Neuronal stem cell (in vitro differentiated cells): ENCODE results near the gene UBE2Q1.

Source experiments
- DNase-seq: peaks from one replicate; pipeline ENCODE4 v3.0.0-alpha.2; 2013; ENCODE audit warnings: low spot score
- H2AFZ ChIP-seq: one replicate; pipeline ENCODE4 v1.6.1; 2013; ENCODE audit warnings: mild to moderate bottlenecking, low read length, inconsistent platforms
- H2AK5ac ChIP-seq: 2 replicates; pipeline ENCODE4 v1.6.1; 2013; ENCODE audit warnings: low read depth, mild to moderate bottlenecking, inconsistent platforms, low read length, moderate library complexity, mixed read lengths
- H2BK120ac ChIP-seq: 2 replicates; pipeline ENCODE4 v1.6.1; 2013; ENCODE audit warnings: low read depth, mild to moderate bottlenecking, inconsistent platforms, low read length, moderate library complexity, mixed read lengths
- H2BK12ac ChIP-seq: one replicate; pipeline ENCODE4 v1.6.1; 2013; ENCODE audit warnings: low read length, inconsistent platforms
- H2BK15ac ChIP-seq: 2 replicates; pipeline ENCODE4 v1.6.1; 2013; ENCODE audit warnings: mild to moderate bottlenecking, low read length, inconsistent platforms, mixed read lengths
- H2BK5ac ChIP-seq: one replicate; pipeline ENCODE4 v1.6.1; 2013; ENCODE audit warnings: inconsistent platforms, mild to moderate bottlenecking, low read length, moderate library complexity
- H3K14ac ChIP-seq: one replicate; pipeline ENCODE4 v1.6.1; 2013; ENCODE audit warnings: low read length, inconsistent platforms
- H3K18ac ChIP-seq: 2 replicates; pipeline ENCODE4 v1.6.1; 2013; ENCODE audit warnings: low read length, inconsistent platforms
- H3K23ac ChIP-seq: 2 replicates; pipeline ENCODE4 v1.6.1; 2013; ENCODE audit warnings: low read depth, mild to moderate bottlenecking, mixed read lengths, low read length, inconsistent platforms; ENCODE audit not compliant: poor library complexity
- H3K27ac ChIP-seq: replicated peaks from 3 replicates; pipeline ENCODE4 v1.5.1; 2013; ENCODE audit warnings: low read length, inconsistent platforms
- H3K27me3 ChIP-seq, 3 experiments: 2 replicates each; pipeline ENCODE4 v1.6.1; 2013; ENCODE audit warnings: low read length in 3 of 3, mild to moderate bottlenecking in 2 of 3, inconsistent platforms in 1 of 3, low read depth in 1 of 3, mixed read lengths in 1 of 3, moderate library complexity in 1 of 3; ENCODE audit not compliant: control insufficient read depth in 3 of 3, insufficient read depth in 3 of 3
- H3K36me3 ChIP-seq, 2 donors: replicated peaks in 1 of 2; 2 replicates each; pipeline ENCODE4 v1.6.1; 2013; ENCODE audit warnings: low read length in 2 of 2; ENCODE audit not compliant: control insufficient read depth in 2 of 2, insufficient read depth in 2 of 2
- H3K4ac ChIP-seq: 2 replicates; pipeline ENCODE4 v1.6.1; 2013; ENCODE audit warnings: inconsistent platforms, mild to moderate bottlenecking, low read length, moderate library complexity
- H3K4me1 ChIP-seq, 2 donors: 1 replicate in 1 of 2; 2 replicates in 1 of 2; pipeline ENCODE4 v1.6.1; 2013; ENCODE audit warnings: low read length in 2 of 2, low read depth in 1 of 2; ENCODE audit not compliant: control insufficient read depth in 2 of 2, insufficient read depth in 1 of 2
- H3K4me2 ChIP-seq: one replicate; pipeline ENCODE4 v1.6.1; 2013; ENCODE audit warnings: mild to moderate bottlenecking, low read length, inconsistent platforms; ENCODE audit not compliant: insufficient read depth, poor library complexity, severe bottlenecking
- H3K4me3 ChIP-seq, 2 donors: 2 replicates each; pipeline ENCODE4 v1.5.1; 2013; ENCODE audit warnings: low read length in 2 of 2, mild to moderate bottlenecking in 2 of 2, inconsistent platforms in 1 of 2, moderate library complexity in 1 of 2
- H3K79me1 ChIP-seq: one replicate; pipeline ENCODE4 v1.6.1; 2013; ENCODE audit warnings: low read depth, mild to moderate bottlenecking, inconsistent platforms, low read length, moderate library complexity
- H3K9ac ChIP-seq: one replicate; pipeline ENCODE4 v1.6.1; 2013; ENCODE audit warnings: mild to moderate bottlenecking, low read depth, low read length, inconsistent platforms; ENCODE audit not compliant: poor library complexity
- H3K9me3 ChIP-seq, 2 donors: replicated peaks in 1 of 2; 2 replicates each; pipeline versions ENCODE3 to v1.6.1; 2013; ENCODE audit warnings: low read length in 2 of 2, mild to moderate bottlenecking in 2 of 2, inconsistent platforms in 1 of 2, low read depth in 1 of 2, mixed read lengths in 1 of 2, moderate library complexity in 1 of 2; ENCODE audit not compliant: control insufficient read depth in 2 of 2, insufficient read depth in 1 of 2
- H4K8ac ChIP-seq: one replicate; pipeline ENCODE4 v1.6.1; 2013; ENCODE audit warnings: low read depth, mild to moderate bottlenecking, inconsistent platforms, low read length, moderate library complexity
- H4K91ac ChIP-seq: one replicate; pipeline ENCODE4 v1.6.1; 2013; ENCODE audit warnings: low read length, low read depth, mild to moderate bottlenecking, inconsistent platforms; ENCODE audit not compliant: poor library complexity
- WGBS, 2 donors: extraction: QIAGEN DNeasy Blood & Tissue Kit; methylation state at CpG; one replicate each; pipeline ENCODE4 v1.1.7; 2013; ENCODE audit warnings: missing lambda C conversion rate in 2 of 2, mixed read lengths in 1 of 2; ENCODE audit not compliant: insufficient read length in 2 of 2, insufficient replicate concordance in 1 of 2; ENCODE audit errors: extremely low coverage in 2 of 2; 5-methylcytosine and 5-hydroxymethylcytosine counted together

Gene UBE2Q1

DNA sequence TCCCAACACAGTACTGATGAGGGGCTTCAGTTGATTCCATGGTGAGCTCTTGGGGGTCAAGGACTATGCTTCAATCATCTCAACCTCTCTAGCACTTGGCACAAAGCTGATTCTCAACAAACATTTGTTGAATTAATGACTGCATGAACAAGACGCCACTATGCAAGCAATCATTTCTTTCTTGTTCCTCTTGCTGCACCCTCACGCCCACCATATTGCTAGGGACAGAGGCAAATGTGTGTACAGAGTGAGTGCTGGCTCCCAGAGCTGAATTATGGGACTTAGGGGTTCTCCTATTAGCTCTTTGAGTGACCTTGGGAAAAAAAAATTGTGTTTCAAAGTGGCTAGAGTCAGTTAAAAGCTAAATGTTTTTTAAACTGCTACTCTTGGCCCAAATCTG, 47.1 kb upstream of the UBE2Q1 start:
- Histone ChIP-seq H3K4me2 (no peak overlapping the region), H3K4me1 (peaks cover 11% of the 10 kb centered on the region in 2 donors), H3K4ac (no peak overlapping the region), H3K27ac (no peak overlapping the region), H3K23ac (no peak overlapping the region), H3K14ac (no peak overlapping the region), H3K4me3 (no peak overlapping the region), H2BK120ac (no peak overlapping the region), H3K36me3 (peaks cover 17 to 49% of the 10 kb centered on the region in 2 donors), H3K27me3 (no peaks in the 10 kb centered on the region), H3K79me1 (peaks cover 11% of the 10 kb centered on the region), H3K9ac (no peak overlapping the region), H4K91ac (no peak overlapping the region), H3K9me3 (no peaks in the 10 kb centered on the region), H2AK5ac (no peak overlapping the region), H2BK15ac (no peak overlapping the region), H2BK12ac (no peak overlapping the region), H2AFZ (no peak overlapping the region), H2BK5ac (no peak overlapping the region), H4K8ac (no peak overlapping the region), H3K18ac (no peak overlapping the region)
- WGBS, 2 donors, result no CpG with 5 or more reads among the region's 2 CpGs
- no peak for DNase-seq

DNA sequence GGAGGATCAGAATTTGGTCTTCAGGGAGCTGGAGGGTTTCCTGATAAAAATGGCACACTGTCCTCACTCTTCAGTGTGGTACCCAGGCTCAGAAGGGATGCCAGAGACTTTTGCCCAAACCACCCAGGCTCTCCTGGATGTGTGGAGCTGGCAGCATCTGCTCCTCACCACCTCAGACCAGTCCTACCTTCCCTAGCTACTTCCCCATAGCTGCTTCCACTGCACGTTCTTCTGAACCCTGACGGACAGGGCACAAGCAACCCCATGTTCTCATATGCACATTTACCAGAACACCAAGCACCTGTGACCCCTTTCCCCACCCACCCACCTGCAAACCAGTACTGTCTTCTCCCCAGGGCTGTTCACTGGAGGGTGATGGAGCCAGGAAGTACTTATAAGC, 44.9 kb upstream of the UBE2Q1 start:
- Histone ChIP-seq H2BK5ac (no peak overlapping the region), H3K4me3 (no peak overlapping the region), H3K9ac (no peak overlapping the region), H2BK120ac (no peak overlapping the region), H3K9me3 (no peaks in the 10 kb centered on the region), H3K27ac (no peak overlapping the region), H3K18ac (no peak overlapping the region), H3K23ac (no peak overlapping the region), H2BK12ac (no peak overlapping the region), H3K79me1 (peaks cover 14% of the 10 kb centered on the region), H3K36me3 (peaks cover 20 to 68% of the 10 kb centered on the region in 2 donors), H3K4me2 (no peak overlapping the region), H2AK5ac (no peak overlapping the region), H4K91ac (no peak overlapping the region), H3K4me1 (peaks cover 3 to 6% of the 10 kb centered on the region in 2 donors), H4K8ac (no peak overlapping the region), H2BK15ac (no peak overlapping the region), H3K14ac (no peak overlapping the region), H3K27me3 (no peaks in the 10 kb centered on the region), H3K4ac (no peak overlapping the region), H2AFZ (no peak overlapping the region)
- no peak for DNase-seq
- WGBS, 2 donors, result no CpG with 5 or more reads among the region's 2 CpGs

DNA sequence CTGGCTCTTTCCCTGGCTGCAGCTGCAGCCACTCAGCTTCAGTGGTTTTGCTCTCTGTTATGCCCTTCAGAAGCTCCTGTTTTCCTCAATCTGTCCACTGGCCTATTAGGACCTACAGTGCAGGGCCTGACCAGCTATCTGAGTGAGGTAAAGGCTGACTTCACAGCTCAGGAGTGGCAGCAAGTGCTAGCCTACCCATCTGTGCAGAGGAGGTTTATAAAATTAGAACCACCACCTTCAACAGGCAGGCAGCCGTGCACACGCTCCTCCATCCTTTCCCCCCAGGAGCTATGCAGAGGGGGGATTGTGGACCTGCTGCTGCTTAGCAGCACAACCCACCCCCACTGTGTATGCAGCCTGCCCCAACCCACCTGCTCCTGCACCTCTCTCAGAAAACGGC, 41.2 kb upstream of the UBE2Q1 start:
- Histone ChIP-seq H3K18ac (no peak overlapping the region), H3K9ac (no peak overlapping the region), H2AFZ (no peak overlapping the region), H3K4me3 (no peak overlapping the region), H2AK5ac (no peak overlapping the region), H3K23ac (no peak overlapping the region), H3K9me3 (no peaks in the 10 kb centered on the region), H3K79me1 (peaks cover 11% of the 10 kb centered on the region), H3K14ac (no peak overlapping the region), H3K4me1 (peaks cover 0 to 2% of the 10 kb centered on the region in 2 donors), H3K4ac (no peak overlapping the region), H3K27ac (no peak overlapping the region), H2BK15ac (no peak overlapping the region), H4K8ac (no peak overlapping the region), H2BK12ac (no peak overlapping the region), H4K91ac (no peak overlapping the region), H3K36me3 (peaks cover 49 to 91% of the 10 kb centered on the region in 2 donors), H2BK5ac (no peak overlapping the region), H2BK120ac (no peak overlapping the region), H3K4me2 (no peak overlapping the region), H3K27me3 (no peaks in the 10 kb centered on the region)
- DNase-seq, result no peak
- no CpG with 5 or more reads among the region's 3 CpGs for WGBS, 2 donors

DNA sequence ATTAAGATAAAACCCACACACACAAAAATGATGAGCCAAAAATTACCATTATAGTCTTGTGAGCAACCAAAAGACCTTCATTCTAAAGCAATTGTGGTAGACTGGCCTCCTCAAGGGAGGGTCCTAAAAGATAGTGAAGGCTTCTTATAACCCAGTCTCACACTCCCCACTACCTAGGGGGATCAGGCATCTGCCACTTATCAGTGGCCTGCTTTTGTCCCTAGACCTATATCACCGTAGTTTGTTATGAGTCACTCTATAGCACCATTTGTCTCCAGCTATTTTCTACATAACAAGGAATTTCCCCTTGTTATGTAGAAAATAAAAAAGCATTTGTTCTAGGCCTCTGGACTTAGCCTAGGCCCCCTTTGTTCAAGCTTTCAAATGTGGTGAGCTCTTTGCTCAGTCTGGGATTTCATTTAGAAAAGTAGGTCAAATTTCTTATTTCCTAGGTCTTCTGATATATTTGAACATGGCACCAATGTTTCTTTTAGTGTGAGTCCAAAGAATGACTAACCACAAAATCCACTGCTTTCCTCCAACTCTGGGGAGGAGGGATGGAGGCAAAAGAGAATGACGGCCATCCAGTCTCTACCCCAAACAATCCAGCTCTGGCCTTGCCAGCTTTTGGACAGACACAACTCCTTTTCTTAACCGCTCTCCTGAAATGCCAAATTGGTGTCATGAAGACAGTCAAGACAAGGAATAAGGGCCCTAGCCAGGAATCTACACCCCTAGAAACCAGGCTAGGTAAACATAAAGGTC, 40.6 kb upstream of the UBE2Q1 start:
- Histone ChIP-seq H4K91ac (no peak overlapping the region), H3K36me3 (peaks cover 52 to 93% of the 10 kb centered on the region in 2 donors), H3K4ac (no peak overlapping the region), H3K4me2 (no peak overlapping the region), H3K14ac (no peak overlapping the region), H2BK15ac (no peak overlapping the region), H4K8ac (no peak overlapping the region), H3K9ac (no peak overlapping the region), H2AFZ (no peak overlapping the region), H2BK120ac (no peak overlapping the region), H2BK5ac (no peak overlapping the region), H2AK5ac (no peak overlapping the region), H3K4me3 (no peak overlapping the region), H3K27ac (no peak overlapping the region), H3K79me1 (peaks cover 11% of the 10 kb centered on the region), H3K4me1 (peaks cover 0 to 2% of the 10 kb centered on the region in 2 donors), H3K9me3 (no peaks in the 10 kb centered on the region), H2BK12ac (no peak overlapping the region), H3K18ac (no peak overlapping the region), H3K23ac (no peak overlapping the region), H3K27me3 (no peaks in the 10 kb centered on the region)
- WGBS, 2 donors, result no CpG with 5 or more reads among the region's 3 CpGs
- DNase-seq, result no peak
